ENCODE measurements around the gene KRTAP10-11. TPM values are rescaled to one million over a fixed set of nuclear protein-coding genes. Genes with fewer than 3 reads are reported as not detected.
"Not testable (repeated sequence)": the region's sequence is repeated elsewhere in the genome, so short reads cannot be mapped to it uniquely, and the experiment has no call there.

The KRTAP10-11 gene
- total RNA-seq, 1 donor from 2014 or later = not detected

- Mint-ChIP-seq H3K27me3 (ENCODE audit: unreplicated experiment) (no peaks in the 10 kb centered on the region), H3K36me3 (ENCODE audit: unreplicated experiment) (peaks cover 32% of the 10 kb centered on the region), H3K4me3 (ENCODE audit: unreplicated experiment) (no peak overlapping the region), H3K9me3 (ENCODE audit: unreplicated experiment) (peaks cover 7% of the 10 kb centered on the region), H3K27ac (ENCODE audit: unreplicated experiment) (no peak overlapping the region), H3K4me1 (ENCODE audit: low read depth, unreplicated experiment) (peaks cover 3% of the 10 kb centered on the region)
- TF ChIP-seq CTCF (IDR thresholded peaks at IDR 0.05; ENCODE audit: partially characterized antibody, unreplicated experiment) = no peak
- no peak for DNase-seq
Observed at GRCh38 chr21:44658913-44659595, 12.8 kb downstream of the KRTAP10-11 start.

- not testable (repeated sequence) for H3K9me3 Mint-ChIP-seq (ENCODE audit: unreplicated experiment)
Observed at GRCh38 chr21:44661567-44661966, 15.4 kb downstream of the KRTAP10-11 start.

GRCh38 chr21:44664691-44665090 is 18.5 kb downstream of the KRTAP10-11 start:
- H3K4me3 Mint-ChIP-seq (ENCODE audit: unreplicated experiment) = no peak overlapping the region
- no peak for DNase-seq
- no peaks in the 10 kb centered on the region for H3K4me1 Mint-ChIP-seq (ENCODE audit: low read depth, unreplicated experiment)
- peaks cover 16% of the 10 kb centered on the region for H3K36me3 Mint-ChIP-seq (ENCODE audit: unreplicated experiment)
- H3K9me3 Mint-ChIP-seq (ENCODE audit: unreplicated experiment) = peaks cover 4% of the 10 kb centered on the region
- H3K27ac Mint-ChIP-seq (ENCODE audit: unreplicated experiment) = no peak overlapping the region
- TF ChIP-seq CTCF (IDR thresholded peaks at IDR 0.05; ENCODE audit: partially characterized antibody, unreplicated experiment) = no peak
- peaks cover 2% of the 10 kb centered on the region for H3K27me3 Mint-ChIP-seq (ENCODE audit: unreplicated experiment)

More at GRCh38 chr21:44661567-44661966, 15.4 kb downstream of the KRTAP10-11 start:
- H3K27me3 Mint-ChIP-seq (ENCODE audit: unreplicated experiment); H3K27ac Mint-ChIP-seq (ENCODE audit: unreplicated experiment); H3K4me1 Mint-ChIP-seq (ENCODE audit: low read depth, unreplicated experiment); DNase-seq; H3K4me3 Mint-ChIP-seq (ENCODE audit: unreplicated experiment): not testable (repeated sequence)
- peaks cover 25% of the 10 kb centered on the region for H3K36me3 Mint-ChIP-seq (ENCODE audit: unreplicated experiment)

GRCh38 chr21:44666401-44667320 is 20.4 kb downstream of the KRTAP10-11 start, which contains the start of gene KRTAP12-2:
KRTAP12-2 (minus strand) TSS chr21:44666927; CDS start chr21:44666886, 41 bp downstream.
- H3K27me3 Mint-ChIP-seq (ENCODE audit: unreplicated experiment) = peaks cover 2% of the 10 kb centered on the region

More at GRCh38 chr21:44666401-44667320, 20.4 kb downstream of the KRTAP10-11 start, which contains the start of gene KRTAP12-2:
- H3K36me3 Mint-ChIP-seq (ENCODE audit: unreplicated experiment) = peaks cover 24% of the 10 kb centered on the region
- no peak within 1 kb of the TSS for H3K4me3 Mint-ChIP-seq (ENCODE audit: unreplicated experiment)
- no peak within 1 kb of the TSS for H3K27ac Mint-ChIP-seq (ENCODE audit: unreplicated experiment)
- H3K9me3 Mint-ChIP-seq (ENCODE audit: unreplicated experiment) = peaks cover 7% of the 10 kb centered on the region
- DNase-seq = no peak
- no peak for TF ChIP-seq CTCF (IDR thresholded peaks at IDR 0.05; ENCODE audit: partially characterized antibody, unreplicated experiment)
- H3K4me1 Mint-ChIP-seq (ENCODE audit: low read depth, unreplicated experiment) = no peaks in the 10 kb centered on the region
